Measurements from ENCODE around the gene ACTL8.

The ACTL8 gene

GRCh38 chr1:17791055-17791390 lies 35.9 kb downstream of the ACTL8 start:
- TF ChIP-seq CTCF (conservative IDR thresholded peaks at IDR 0.05; ENCODE audit: low read depth, low read length), result no peak
- no peak overlapping the region for H3K4me3 ChIP-seq (ENCODE audit: low read depth, low read length)
- DNase-seq (ENCODE audit: low read depth), result no peak

GRCh38 chr1:17791480-17791879 lies 36.3 kb downstream of the ACTL8 start:
- DNase-seq (ENCODE audit: low read depth), result no peak
- TF ChIP-seq CTCF (conservative IDR thresholded peaks at IDR 0.05; ENCODE audit: low read depth, low read length), result no peak
- H3K4me3 ChIP-seq (ENCODE audit: low read depth, low read length), result no peak overlapping the region

- no peak for DNase-seq (ENCODE audit: low read depth)
- TF ChIP-seq CTCF (conservative IDR thresholded peaks at IDR 0.05; ENCODE audit: low read depth, low read length), result no peak
- H3K4me3 ChIP-seq (ENCODE audit: low read depth, low read length), result no peak overlapping the region
Observed at GRCh38 chr1:17792421-17792820, 37.3 kb downstream of the ACTL8 start.

- no peak for DNase-seq (ENCODE audit: low read depth)
- TF ChIP-seq CTCF (conservative IDR thresholded peaks at IDR 0.05; ENCODE audit: low read depth, low read length), result no peak
- H3K4me3 ChIP-seq (ENCODE audit: low read depth, low read length), result no peak overlapping the region
Observed at GRCh38 chr1:17795081-17795809, 40.1 kb downstream of the ACTL8 start.

GRCh38 chr1:17795836-17796645 lies 40.9 kb downstream of the ACTL8 start:
- no peak for TF ChIP-seq CTCF (conservative IDR thresholded peaks at IDR 0.05; ENCODE audit: low read depth, low read length)
- no peak overlapping the region for H3K4me3 ChIP-seq (ENCODE audit: low read depth, low read length)
- DNase-seq (ENCODE audit: low read depth), result no peak

GRCh38 chr1:17797478-17797877 lies 42.3 kb downstream of the ACTL8 start:
- no peak for DNase-seq (ENCODE audit: low read depth)
- H3K4me3 ChIP-seq (ENCODE audit: low read depth, low read length), result no peak overlapping the region
- TF ChIP-seq CTCF (conservative IDR thresholded peaks at IDR 0.05; ENCODE audit: low read depth, low read length), result no peak
